B cell (primary cell): ENCODE measurements around the gene C3.

Source experiments
- CTCF ChIP-seq: fragments of 200-600 bp; IDR thresholded peaks from one replicate; pipeline ENCODE4 v1.8.0; 2022; ENCODE audit warnings: antibody characterized with exemption, mild to moderate bottlenecking
- EZH2 ChIP-seq: IDR thresholded peaks from 2 replicates; pipeline ENCODE4 v1.6.1; 2012; ENCODE audit warnings: borderline replicate concordance, low read depth, mild to moderate bottlenecking, moderate library complexity, low read length; ENCODE audit not compliant: insufficient read depth, poor library complexity, severe bottlenecking

GRCh38 chr19:6662702-6663101 lies 57.7 kb downstream of the C3 start:
- TF ChIP-seq CTCF = no peak
- no peak for TF ChIP-seq EZH2
